HG02970 (cell line): Measurements from ENCODE around the gene RPL5.
"Not testable (repeated sequence)": the region's sequence is repeated elsewhere in the genome, so short reads cannot be mapped to it uniquely, and the experiment has no call there.

Experiments used
- ATAC-seq: cut with Tn5 transposase; IDR thresholded peaks from one replicate; pipeline ENCODE4 v1.9.1; 2021; ENCODE audit warnings: mild to moderate bottlenecking, moderate library complexity, moderate number of reproducible peaks; ENCODE audit not compliant: unreplicated experiment, low FRiP score

Gene RPL5

DNA sequence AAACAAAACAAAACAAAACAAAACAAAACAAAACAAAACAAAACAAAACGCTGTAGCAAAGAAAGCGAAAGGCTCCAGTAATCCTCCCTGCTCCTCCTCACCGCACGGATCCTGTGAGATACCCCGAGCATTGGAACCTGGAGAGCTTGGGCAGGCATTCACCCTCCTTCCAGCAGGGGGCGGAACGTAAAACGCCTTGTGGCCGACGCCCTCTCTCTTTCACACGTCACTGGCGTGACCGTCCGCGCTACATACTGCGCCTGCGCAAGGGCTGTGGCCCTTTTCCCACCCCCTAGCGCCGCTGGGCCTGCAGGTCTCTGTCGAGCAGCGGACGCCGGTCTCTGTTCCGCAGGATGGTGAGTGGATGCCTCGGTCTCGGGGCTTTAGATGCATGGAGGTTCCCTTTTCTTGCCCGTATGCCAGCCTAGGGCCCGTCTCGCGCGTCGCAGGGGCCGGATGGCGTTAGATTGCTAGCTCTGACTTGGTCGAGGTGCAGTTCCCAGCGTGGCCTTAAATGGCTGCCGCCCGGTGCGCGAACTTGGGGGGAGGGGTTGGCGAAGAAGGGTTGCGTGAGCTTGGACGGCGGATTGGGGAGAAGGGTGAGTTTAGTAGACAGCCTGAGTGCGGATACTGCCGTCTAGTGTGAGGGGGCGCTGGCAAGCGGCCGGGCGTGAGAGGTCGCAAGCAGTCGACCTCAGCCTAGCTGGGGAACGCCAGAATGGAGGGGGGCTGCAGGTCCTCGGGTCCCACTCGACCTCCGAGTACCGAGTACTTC is at the start of gene RPL5:
Gene RPL5 (plus strand): TSS at position 279 of the 775 bp plus-strand sequence. CDS start 75 bp downstream, at position 354.
- peak; percentile 93 for ATAC-seq

GRCh38 chr1:92783550-92783949 is 48.3 kb upstream of the RPL5 start:
- not testable (repeated sequence) for ATAC-seq

DNA sequence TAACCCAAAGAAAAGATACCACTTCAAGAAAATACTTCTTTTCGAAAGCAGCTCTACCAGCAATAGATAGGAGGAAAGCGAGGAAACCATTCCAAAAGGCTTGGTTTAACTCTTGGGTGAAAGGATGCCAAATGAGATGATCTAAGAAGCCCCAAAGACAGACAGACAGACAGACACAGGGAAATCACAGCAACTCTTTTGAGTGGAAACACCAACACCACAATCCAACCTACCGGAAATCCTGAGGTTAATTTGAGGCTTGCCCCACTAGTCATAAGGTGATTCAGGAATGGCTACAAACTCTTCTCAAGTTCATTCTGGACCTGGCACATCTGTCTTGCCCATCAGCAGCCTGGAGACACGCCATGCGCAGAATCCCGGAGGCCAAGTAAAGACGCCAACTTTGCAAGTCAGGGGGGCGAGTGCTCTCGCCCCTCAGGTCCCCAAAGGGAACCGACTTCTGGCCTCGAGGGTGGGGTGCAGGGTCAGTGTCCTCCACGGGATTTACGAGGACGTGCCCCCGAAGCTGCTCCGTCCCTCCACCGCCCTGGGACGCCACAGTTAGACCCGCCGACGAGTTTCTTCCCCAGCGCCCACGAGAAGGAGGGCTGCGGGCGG is 47.7 kb upstream of the RPL5 start:
- ATAC-seq: no peak

GRCh38 chr1:92784639-92785500 is 47.0 kb upstream of the RPL5 start, which contains the start of gene EVI5:
Gene EVI5, minus strand, starts transcription at chr1:92785108. Its CDS starts 48,562 bp downstream, at chr1:92736546.
- peak; percentile 89 for ATAC-seq

GRCh38 chr1:92786111-92786901 is 45.5 kb upstream of the RPL5 start:
- ATAC-seq: no peak

DNA sequence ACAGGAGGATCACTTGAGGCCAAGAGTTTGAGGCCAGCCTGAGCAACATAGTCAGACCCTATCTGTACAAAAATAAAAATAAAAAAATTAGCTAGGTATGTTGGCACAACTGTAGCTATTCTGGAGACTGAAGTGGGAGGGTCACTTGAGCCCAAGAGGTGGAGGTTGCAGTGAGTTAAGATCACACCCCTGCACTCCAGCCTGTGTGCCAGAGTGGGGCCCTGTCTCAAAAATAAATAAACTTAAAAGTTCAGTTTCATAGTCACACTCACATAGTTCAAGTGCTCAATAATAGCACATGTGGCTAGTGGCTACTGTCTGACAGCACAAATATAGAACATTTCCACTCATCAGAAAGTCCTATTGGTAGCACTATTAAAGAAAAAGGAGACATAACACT is 41.8 kb upstream of the RPL5 start:
- no peak for ATAC-seq

DNA sequence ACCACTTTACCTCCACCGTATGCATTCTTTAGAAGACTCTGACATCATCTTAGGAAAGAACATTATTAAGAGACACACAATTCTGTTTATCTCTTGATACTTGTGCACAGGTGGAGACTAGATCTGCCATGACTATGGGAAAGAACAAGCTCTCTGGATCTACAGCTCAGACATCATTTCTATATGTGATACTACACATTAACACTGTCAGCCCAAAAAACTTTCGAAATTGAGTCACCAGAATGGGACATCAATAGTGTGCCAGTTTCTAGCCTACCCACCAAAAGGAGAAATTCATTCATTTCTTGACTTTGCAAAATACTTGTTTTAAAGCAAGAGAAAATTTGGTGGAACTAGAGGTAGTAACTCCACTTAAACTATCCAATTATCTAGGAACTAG is 41.0 kb upstream of the RPL5 start:
- no peak for ATAC-seq

DNA sequence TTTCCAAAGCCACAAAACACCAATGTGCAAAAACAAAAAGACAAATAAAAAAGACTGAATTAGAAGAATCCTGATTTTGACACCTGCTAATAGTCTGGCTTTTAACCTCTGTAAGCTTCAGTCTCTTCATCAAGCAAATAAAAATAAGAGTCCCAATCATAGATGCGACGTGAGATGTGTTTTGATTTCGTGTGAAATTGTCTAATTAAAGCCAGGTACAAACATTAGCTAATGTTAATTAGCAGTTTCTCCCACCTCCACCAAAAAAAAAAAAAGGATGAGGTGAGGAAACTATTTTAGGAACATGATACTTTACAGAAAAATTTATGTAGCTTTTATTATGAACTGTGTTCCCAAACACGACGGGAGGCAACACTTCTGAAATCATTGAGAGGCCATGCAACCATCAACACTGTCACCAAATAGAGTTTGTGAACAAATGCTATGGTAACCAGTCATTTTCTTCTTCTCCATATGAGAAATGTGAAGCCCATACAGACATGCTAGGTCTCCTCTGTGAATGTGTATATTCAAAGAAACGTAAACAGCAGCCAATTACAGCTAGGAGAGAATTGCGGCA is 40.3 kb upstream of the RPL5 start:
- ATAC-seq: no peak

DNA sequence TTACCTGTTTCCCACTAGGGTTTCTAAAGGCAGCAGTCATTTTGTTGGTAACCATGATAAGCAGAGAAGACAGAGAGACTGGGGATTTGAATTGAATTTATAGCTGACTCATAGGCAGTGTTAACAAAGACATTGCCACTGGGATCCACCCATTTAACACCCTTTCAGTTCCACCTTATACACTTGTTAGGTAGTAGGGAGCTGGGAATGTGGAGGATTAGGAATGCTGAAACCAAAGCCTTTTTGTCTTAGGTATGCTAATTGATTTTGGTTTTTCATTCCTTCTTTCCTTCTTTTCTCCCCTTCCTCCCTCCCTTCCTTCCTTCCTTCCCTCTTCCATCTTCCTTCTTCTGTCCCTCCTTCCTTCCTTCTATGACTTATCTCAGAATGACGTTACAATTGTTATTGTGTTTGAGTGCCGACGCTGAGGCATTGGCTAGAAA is 39.5 kb upstream of the RPL5 start:
- no peak for ATAC-seq

- ATAC-seq: no peak
Observed at GRCh38 chr1:92795166-92795565, 36.7 kb upstream of the RPL5 start.

DNA sequence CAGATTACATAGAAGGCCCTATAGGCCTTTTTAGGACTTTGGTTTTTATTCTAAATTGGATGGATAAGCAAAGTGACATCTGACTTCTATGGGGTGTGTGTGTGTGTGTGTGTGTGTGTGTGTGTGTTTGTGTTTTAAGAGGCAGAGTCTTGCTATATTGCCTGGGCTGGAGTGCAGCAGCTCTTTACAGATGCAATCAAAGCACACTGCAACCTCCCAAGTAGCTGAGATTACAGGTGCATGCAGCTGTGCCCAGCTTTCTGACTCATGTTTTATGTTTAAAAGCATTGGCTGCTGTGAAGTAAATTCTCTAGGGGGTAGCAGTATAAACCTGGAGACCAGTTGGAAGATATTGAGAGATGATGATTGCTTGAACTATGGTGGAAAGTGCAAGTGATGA is 34.5 kb upstream of the RPL5 start:
- no peak for ATAC-seq

- no peak for ATAC-seq
Observed at GRCh38 chr1:92797961-92798360, 33.9 kb upstream of the RPL5 start.

DNA sequence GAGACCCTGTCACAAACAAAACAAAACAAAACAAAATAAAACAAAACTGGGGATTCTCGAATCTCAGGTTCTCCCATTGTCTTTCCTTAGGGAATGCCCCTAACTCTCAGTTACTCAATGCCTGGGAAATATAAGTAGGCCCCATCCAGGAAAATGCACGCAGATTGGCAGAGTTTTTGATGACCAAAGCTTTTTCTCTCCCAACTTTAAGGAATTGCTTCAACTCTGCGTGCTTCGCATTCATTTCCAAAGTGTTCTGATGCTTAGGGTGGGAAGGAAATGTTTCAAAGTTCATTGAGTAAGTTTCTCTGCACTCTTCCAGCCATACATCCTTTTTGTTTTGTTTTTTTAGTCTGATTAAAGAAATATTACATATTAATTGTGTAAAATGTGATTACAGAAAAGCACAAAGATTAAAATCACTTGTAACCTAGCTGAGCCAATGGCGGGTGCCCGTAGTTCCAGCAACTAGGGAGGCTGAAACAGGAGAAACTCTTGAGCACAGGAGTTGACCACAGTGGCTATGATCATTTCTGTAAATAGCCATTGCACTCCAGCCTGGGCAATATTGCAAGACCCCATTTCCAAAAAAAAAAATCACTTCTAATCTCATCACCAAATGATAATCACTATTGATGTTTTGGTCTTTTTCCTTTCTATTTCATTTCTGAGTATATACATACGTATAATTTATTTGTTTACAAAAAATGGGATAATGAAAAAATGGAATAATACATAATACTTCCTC is 28.5 kb upstream of the RPL5 start:
- no peak for ATAC-seq

DNA sequence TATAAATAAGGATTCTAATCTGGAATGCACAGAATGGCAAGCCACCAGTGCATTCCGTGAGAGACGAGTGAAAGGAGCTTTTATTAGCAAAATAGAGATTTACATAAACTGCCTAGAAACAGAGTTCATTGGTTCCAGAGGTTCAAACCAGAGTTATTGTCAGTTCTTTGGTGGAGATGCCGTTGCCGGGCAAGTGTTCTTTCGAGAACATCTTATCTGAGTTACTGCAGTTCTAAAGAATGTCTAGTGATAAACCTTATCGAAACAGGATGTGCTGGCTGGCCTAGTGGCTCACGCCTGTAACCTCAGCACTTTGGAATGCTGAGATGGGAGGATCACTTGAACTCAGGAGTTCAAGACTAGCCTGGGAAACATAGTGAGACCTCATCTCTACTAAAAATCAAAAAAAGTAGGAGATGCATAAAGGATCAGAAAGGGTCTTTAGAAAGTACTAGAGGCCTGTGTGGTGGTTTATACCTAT is 27.1 kb upstream of the RPL5 start:
- no peak for ATAC-seq

DNA sequence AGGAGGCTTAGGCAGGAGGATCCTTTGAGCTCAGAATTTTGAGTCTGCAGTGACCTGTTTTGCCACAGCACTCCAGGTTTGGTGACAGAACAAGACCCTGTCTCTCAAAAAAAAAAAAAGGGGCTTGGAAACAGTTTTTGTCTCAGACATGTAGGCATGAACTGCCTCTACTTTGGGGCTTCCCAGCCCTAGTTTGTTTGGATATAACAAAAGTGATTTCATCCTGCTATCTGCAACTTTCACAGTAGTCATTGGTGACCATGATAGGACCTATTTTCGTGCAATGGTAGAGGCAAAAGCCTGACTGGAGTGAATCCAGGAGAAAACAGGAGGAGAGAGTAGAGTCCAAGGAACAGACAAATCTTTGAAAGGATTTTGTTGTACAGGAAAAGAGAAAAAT is 26.6 kb upstream of the RPL5 start:
- no peak for ATAC-seq

DNA sequence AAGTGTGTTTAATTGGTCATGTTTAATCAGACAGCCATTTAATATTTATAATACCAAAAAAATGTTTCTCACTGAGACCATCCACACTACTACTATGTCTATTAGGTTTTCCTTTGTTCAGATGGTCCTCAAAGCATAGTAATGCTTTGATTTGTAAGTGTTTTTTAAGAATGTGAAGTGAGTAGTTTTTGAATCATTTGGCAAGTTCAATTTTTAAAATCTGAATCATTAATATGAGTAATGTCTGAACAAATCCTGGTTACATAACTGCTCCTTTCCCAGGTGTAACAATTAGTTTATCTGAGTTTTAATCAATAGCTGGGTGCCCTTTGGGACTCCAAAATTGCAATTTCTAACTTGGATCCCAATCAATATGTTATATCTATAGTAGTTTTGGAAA is 23.5 kb upstream of the RPL5 start:
- no peak for ATAC-seq

DNA sequence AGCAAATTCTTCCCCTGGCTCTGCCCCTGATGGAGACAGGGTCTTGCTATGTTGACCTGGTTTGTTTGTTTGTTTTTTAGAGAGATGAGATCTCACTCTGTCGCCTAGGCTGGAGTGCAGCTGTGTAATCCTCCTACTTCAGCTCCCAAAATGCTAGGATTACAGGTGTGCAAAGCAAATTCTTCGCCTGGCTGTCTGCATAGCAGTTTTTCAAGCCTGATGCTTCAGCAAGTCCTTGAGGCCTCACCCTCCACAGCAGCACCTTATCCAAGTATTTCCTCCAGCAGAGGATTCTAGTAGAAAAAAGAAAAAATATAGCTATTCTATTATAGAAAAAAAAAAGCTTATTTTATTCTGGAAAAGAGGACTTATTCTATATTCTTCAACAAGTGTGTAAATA is 15.1 kb upstream of the RPL5 start:
- ATAC-seq: no peak

DNA sequence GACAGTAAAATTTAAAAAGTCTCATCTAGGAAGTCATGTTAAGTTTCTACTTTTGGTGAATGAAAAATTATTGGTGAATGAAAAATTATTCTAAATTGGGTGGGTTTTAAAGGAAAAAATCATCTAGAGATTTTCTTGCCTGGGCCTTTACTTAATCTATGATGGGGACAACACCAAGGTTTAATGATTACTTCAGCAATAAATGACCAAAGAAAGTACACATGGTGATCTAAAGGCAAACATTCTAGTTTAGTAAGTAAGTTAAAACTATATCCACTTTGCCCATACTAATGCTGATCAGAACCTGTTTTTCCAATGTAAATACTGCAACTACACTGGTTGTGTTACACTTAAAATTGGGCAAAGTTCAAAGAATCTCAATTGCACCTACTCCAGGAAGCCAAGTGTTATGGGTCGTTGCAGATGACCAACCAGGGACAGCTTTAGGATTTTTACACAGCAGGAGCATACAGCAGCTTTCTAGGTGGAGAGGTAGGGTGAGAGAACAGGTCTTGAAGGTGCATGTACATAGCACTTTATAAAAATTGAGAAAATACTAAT is 14.6 kb upstream of the RPL5 start:
- ATAC-seq: no peak
